Measurements from ENCODE around the gene CHL1. TPM values are rescaled to one million over a fixed set of nuclear protein-coding genes. Genes with fewer than 3 reads are reported as not detected.

CHL1 gene
- total and polyA plus RNA-seq, 2 of the 8 experiments (the other 6 are each of a cell fraction or from before 2014, with no cell fraction given): 0.05 to 0.99 TPM

DNA sequence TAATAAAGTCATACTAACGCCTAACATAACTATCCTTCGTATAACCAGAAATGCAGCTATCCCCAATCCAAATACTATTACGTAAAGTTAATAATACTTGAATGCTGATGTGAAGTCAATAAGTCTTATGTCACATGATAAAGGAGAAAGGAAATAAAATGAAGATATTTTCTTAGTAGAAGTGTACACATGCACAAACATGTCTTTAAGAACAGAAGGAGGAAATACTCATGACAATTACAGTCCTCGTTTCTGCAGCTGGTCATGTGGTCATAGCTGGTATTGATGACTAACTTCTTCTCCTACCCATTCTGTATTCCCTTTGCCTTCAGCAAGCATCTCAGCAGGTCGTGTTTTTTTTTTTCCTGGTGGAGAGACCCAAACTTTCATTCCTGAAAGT lies 244.3 kb downstream of the CHL1 start (continued):
- no peak for TF ChIP-seq RAD21 (IDR thresholded peaks at IDR 0.05 in 1 of 2, conservative IDR thresholded peaks at IDR 0.05 in 1 of 2; ENCODE audit: low read depth in 2 of 2, low read length in 2 of 2)
- TF ChIP-seq, protein P1, sequence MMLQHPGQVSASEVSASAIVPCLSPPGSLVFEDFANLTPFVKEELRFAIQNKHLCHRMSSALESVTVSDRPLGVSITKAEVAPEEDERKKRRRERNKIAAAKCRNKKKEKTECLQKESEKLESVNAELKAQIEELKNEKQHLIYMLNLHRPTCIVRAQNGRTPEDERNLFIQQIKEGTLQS (IDR thresholded peaks at IDR 0.05; ENCODE audit: insufficient read depth, low read depth, low read length): no peak
- no peak for TF ChIP-seq NANOG (IDR thresholded peaks at IDR 0.05; ENCODE audit: insufficient read depth, low read depth, low read length, poor library complexity, severe bottlenecking)
- TF ChIP-seq TAF1 (IDR thresholded peaks at IDR 0.05; ENCODE audit: low read depth, low read length): no peak
- no peak for TF ChIP-seq EZH2 (IDR thresholded peaks at IDR 0.05; ENCODE audit: low read depth, low read length, severe bottlenecking)
- TF ChIP-seq, protein P2, sequence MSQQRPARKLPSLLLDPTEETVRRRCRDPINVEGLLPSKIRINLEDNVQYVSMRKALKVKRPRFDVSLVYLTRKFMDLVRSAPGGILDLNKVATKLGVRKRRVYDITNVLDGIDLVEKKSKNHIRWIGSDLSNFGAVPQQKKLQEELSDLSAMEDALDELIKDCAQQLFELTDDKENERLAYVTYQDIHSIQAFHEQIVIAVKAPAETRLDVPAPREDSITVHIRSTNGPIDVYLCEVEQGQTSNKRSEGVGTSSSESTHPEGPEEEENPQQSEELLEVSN (IDR thresholded peaks at IDR 0.05): no peak
